Breast epithelium (tissue), 3 donors: ENCODE data around the gene PTPRN.

Experiments
- POLR2A ChIP-seq: fragments of 450-650 bp; IDR thresholded peaks from one replicate; pipeline ENCODE4 v1.6.1; 2016; ENCODE audit warnings: antibody characterized with exemption, mild to moderate bottlenecking, moderate library complexity
- TF ChIP-seq, protein P1 (sequence below), 3 donors: fragments of 450-650 bp; IDR thresholded peaks; one replicate each; pipeline ENCODE4 v1.5.1; 2016 to 2017; ENCODE audit warnings: antibody characterized with exemption in 3 of 3, mild to moderate bottlenecking in 3 of 3, moderate library complexity in 3 of 3

DNA sequence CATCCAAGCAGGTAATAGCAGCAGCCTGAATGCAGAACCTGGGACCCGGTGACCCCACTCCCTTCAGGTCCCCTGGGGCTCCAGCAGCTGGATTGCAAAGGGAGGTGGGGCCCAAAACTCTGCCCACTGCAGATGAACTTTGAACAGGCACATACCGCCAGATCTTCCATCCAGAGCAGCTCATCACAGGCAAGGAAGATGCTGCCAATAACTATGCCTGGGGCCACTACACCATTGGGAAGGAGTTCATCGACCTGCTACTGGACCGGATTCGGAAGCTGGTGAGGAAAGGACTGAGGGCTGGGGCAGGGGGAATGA is 39.2 kb downstream of the PTPRN start:
- TF ChIP-seq, protein P1, sequence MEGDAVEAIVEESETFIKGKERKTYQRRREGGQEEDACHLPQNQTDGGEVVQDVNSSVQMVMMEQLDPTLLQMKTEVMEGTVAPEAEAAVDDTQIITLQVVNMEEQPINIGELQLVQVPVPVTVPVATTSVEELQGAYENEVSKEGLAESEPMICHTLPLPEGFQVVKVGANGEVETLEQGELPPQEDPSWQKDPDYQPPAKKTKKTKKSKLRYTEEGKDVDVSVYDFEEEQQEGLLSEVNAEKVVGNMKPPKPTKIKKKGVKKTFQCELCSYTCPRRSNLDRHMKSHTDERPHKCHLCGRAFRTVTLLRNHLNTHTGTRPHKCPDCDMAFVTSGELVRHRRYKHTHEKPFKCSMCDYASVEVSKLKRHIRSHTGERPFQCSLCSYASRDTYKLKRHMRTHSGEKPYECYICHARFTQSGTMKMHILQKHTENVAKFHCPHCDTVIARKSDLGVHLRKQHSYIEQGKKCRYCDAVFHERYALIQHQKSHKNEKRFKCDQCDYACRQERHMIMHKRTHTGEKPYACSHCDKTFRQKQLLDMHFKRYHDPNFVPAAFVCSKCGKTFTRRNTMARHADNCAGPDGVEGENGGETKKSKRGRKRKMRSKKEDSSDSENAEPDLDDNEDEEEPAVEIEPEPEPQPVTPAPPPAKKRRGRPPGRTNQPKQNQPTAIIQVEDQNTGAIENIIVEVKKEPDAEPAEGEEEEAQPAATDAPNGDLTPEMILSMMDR (IDR thresholded peaks at IDR 0.05) = no peak
- TF ChIP-seq POLR2A = no peak
